GM21786 (cell line): ENCODE measurements around the gene ZCCHC24.

Source experiments
- ATAC-seq: cut with Tn5 transposase; IDR thresholded peaks from one replicate; pipeline ENCODE4 v1.9.1; 2021; ENCODE audit not compliant: unreplicated experiment

ZCCHC24 gene

DNA sequence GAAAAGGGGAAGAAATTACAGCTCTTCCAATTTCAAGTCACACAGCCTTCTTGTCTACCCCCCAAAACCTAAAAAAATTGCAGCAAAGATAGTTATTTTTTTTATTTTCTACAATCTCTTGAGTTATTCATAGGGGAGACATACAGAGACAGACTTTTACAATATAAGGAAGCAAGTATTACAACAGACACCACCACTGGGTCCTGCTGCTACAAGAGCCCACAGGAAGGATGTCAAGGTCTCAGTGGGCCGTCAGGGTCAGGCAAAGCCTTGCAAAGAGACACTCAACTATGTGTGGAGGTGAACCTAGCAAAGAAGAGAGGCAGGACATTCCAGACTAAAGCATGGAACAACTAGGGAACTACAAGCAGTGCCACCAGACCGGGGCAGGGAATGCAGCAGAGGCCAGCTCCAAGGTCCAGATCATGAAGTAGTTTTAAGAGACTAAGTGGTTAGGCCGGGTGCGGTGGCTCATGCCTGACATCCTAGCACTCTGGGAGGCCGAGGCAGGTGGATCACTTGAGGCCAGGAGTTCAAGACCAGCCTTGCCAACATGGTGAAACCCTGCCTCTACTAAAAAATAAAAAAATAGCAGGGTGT is 28.2 kb upstream of the ZCCHC24 start:
- ATAC-seq = no peak

- ATAC-seq = no peak
Observed at GRCh38 chr10:79472951-79473350, 27.5 kb upstream of the ZCCHC24 start.

- ATAC-seq = no peak
Observed at GRCh38 chr10:79472449-79472848, 27.0 kb upstream of the ZCCHC24 start.

DNA sequence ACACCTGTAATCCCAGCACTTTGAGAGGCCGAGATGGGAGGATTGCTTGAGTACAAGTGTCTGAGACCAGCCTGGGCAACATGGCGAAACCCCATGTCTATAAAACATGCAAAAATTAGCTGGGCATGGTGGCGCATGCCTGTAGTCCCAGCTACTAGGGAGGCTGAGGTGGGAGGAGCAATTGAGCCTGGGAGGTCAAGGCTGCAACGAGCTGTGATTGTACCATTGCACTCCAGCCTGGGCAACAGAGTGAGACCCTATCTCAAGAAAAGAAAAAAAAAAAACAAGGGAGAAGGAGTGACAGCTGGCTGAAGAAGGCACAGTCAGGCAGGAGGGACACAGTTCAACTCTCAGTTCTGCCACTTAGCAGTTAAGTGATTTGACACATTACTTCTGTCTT is 26.4 kb upstream of the ZCCHC24 start:
- ATAC-seq = no peak

- no peak for ATAC-seq
Observed at GRCh38 chr10:79470096-79470495, 24.7 kb upstream of the ZCCHC24 start.

GRCh38 chr10:79468841-79469585 is 23.6 kb upstream of the ZCCHC24 start:
- ATAC-seq = no peak

- ATAC-seq = no peak
Observed at GRCh38 chr10:79468015-79468560, 22.7 kb upstream of the ZCCHC24 start.

DNA sequence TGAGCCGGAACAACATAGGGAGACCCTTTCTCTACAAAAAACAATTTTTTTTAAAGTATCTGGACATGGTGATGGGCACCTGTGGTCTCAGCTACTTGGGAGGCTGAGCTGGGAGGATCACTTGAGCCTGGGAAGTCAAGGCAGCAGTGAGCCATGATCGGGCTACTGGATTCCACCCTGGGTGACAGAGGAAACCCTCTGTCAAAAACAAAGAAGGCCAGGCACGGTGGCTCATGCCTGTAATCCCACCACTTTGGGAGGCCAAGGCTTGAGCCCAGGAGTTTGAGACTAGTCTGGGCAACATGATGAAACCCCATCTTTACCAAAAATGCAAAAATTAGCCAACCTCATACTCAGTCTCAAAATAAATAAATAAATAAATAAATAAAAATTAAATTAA is 19.9 kb upstream of the ZCCHC24 start:
- no peak for ATAC-seq

DNA sequence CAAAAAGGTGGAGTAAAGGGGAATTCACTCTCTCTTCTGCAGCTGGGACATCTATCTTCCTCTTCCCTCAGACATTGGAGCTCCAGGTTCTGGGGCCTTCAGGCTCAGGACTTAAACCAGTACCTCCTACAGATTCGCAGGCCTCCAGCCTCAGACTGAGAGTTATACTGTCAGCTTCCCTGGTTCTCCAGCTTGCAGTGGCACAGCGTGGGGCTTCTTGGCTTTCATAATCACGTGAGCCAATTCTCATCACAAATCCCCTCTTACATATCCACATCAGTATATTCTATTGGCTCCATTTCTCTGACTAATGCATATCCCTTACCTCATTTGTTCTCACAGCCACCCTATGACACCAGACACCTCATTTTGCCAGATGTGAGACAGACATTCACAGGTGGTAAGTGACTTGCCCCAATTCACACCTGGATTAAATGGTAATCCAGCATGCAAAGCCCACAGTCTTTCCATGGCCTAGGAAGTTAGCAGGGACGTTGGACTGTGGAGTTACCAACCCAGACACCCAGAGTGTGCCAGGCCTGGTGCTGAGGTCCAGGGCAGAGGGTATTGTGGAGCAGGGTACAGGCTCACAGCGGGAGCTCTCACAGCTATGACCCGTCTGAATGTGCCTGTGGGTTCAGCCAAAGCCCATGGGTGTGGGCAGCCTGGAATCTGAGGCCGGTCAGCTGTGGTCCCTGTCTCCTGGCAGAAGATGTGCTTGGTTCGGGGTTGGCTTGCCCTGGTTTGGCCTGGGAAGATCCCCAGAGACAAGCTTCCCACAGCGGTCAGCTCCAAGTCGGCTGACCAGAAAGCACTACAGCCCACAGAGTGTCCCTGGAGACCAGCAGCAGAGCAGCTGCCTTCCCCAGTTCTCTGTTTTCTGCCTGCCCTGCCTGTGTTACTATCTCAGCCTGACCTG is 18.4 kb upstream of the ZCCHC24 start:
- ATAC-seq = no peak

DNA sequence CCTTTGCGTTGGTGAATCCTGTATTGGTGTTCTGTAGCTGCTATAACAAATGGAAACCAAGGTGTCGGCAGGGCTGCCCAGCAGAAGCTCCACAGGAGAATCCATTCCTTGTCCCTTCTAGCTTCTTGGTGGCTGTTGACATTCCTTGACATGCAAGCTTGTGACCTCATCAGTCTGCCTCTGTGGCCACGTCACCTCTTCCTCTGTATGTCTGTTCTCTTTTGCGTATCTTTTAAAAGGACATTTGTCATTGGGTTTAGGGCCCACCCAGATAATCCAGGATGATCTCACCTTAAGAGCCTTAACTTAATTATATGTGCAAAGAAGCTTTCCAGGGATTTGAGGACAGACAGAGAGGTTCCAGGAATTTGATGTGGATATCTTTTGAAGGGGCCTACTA is 15.3 kb upstream of the ZCCHC24 start:
- no peak for ATAC-seq

GRCh38 chr10:79459243-79459642 is 13.8 kb upstream of the ZCCHC24 start:
- no peak for ATAC-seq

DNA sequence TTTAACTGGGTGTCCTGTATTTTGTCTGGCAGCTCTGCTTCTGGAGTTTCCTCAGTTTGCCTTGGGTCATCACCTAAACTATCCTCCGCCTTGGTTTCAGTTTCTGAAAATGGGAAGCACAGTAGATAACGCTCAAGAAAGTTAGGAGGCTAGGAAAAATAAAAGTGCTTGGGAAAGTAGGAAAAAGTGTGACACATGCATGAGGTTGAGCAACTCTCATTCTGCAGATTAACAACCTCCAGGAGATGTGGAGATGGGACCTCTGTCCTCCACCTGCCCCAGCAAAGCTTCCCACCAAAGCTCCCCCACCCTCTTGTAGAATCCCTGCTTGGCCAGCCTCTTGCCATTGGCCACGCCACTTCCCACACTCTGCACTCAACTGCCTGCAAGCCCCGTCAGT is 13.1 kb upstream of the ZCCHC24 start:
- ATAC-seq = no peak

GRCh38 chr10:79457256-79457785 is 11.9 kb upstream of the ZCCHC24 start:
- ATAC-seq = no peak

- ATAC-seq = no peak
Observed at GRCh38 chr10:79454259-79454658, 8.8 kb upstream of the ZCCHC24 start.

DNA sequence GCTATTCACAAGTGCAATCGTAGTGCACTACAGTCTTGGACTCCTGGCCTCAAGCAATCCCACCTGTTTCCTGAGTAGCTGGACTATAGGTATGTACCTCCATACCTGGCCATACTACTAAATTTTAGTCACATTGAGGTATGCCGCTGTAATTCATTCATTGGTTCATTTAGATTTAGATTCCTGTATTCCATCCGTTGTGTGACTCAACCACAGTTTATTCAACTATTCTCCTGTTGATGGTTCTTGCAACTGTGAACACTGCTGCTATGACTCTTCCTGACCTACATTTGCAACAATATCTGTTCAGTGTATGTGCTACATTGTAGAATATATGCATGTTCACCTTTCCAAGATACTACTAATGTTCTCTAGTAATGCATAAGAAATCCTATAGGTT is 8.0 kb upstream of the ZCCHC24 start:
- no peak for ATAC-seq

DNA sequence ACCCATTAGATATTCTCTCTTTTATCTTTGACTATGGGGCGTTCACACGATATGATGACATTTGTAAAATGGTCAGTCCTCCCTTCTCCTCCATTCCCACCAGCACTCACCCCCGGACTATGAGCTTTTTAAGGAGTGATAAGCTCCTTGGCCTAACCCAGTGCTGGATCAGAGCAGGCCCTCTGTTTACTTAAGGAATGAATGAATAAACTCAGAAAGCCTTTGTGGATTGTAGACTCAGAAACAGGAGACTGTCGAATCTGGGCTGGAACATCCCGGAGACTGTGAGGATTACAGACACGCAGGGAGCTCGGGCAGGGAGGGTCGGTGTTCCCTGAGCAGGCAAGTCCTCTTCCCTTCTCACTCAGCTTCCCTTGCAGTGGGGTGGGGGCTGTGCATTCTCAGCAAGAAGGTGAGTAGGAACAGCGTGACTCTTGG is 6.8 kb upstream of the ZCCHC24 start:
- ATAC-seq = no peak

DNA sequence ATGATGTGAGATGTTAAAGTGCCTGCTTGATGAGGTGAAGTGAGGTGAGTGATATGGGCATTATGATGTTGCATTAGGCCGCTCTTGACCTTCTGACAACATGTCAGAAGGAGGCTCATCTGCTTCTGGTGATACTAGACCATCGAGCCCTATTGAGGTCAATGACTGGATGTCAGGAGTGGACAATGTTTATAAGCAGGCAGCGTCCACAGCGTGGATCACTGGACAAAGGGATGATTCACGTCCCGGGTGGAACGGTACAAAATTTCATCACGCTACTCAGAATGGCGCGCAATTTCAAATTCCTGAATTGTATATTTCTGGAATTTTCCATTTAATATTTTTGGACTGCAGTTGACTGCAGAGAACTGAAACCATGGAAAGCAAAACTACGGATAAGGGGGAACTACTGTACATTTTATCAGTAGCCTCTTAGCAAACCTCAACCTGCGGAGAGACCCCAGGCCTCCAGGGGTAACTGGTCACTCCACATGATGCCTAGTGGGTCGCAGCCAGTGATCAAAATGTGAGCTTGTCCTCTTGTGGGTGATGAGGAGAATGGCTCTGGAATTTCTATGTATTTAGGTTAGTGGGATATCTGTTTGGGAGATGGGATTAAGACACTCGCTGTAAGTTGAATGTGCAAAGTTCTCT is 5.7 kb upstream of the ZCCHC24 start:
- ATAC-seq = no peak

DNA sequence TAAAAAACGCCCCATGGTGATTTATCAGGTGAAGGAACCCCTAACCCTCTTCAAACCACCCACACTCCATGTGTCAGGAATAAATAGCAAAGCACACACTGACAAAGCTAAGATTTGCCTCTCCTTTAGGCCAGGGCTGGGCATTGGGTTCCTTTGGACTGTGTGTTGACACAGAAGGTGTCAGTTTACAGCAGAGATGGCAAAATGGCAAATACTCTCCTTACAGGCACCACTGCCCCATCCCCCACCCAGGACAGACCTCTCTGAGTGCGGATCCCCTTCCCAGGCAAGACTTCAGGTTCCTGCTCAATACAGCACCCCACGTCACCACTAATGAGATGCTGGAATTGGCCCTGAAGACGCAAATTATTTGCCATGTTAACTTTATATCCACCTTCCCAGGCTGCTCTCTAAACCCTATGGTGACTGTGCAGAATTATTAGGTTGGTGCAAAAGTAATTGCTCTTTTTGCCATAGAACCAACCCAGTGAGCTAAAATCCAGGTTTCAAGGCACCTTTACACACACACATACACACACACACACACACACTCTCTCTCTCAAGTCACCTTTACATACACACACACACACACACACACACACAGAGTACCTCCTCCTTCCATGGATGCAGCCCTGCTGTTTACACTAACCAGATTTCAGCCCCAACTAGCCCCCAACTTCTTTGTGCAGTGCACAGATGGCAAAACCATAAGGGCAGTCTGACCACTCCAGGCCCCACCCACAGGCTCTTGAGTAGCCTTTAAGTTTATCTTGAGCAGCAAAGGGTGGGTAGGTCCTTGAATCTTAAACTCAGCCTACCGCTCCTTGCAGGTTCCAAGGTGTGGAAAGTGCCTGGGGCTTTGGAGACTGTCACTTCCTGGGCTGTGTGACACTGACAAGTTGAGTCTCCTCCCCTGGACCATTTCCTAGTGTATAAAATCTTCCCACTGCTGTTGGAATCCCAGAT is 4.0 kb upstream of the ZCCHC24 start:
- no peak for ATAC-seq

GRCh38 chr10:79448732-79449049 is 3.3 kb upstream of the ZCCHC24 start:
- ATAC-seq = no peak
